IMR-90 (cell line): Measurements from ENCODE around the gene CSF2RB.

Experiments used
- CEBPB ChIP-seq: IDR thresholded peaks from 2 replicates; pipeline ENCODE4 v1.6.1; 2012; ENCODE audit warnings: low read depth, low read length, improper control_type of control experiment
- CTCF ChIP-seq: conservative IDR thresholded peaks from 2 replicates; pipeline ENCODE4 v1.5.1; 2012; ENCODE audit warnings: mild to moderate bottlenecking, low read depth, low read length, improper control_type of control experiment
- FOS ChIP-seq: fragments of 150-350 bp; IDR thresholded peaks from 2 replicates; pipeline ENCODE4 v1.6.1; 2016; ENCODE audit warnings: low read depth, low read length
- POLR2A ChIP-seq: IDR thresholded peaks from 2 replicates; pipeline ENCODE4 v1.6.1; 2012; ENCODE audit warnings: mild to moderate bottlenecking, low read depth, low read length
- RCOR1 ChIP-seq: IDR thresholded peaks from 2 replicates; pipeline ENCODE4 v1.6.1; 2012; ENCODE audit warnings: mild to moderate bottlenecking, low read length, improper control_type of control experiment; ENCODE audit not compliant: insufficient replicate concordance
- RFX5 ChIP-seq: IDR thresholded peaks from 2 replicates; pipeline ENCODE4 v1.8.0; 2012; ENCODE audit warnings: low read depth, mild to moderate bottlenecking, low read length, moderate library complexity
- USF2 ChIP-seq: fragments of 150-350 bp; IDR thresholded peaks from 2 replicates; pipeline ENCODE4 v1.6.1; 2017; ENCODE audit warnings: mild to moderate bottlenecking, antibody characterized with exemption, low read length, low read depth

GRCh38 chr22:36928786-36929535 lies 15.5 kb downstream of the CSF2RB start:
- no peak for TF ChIP-seq POLR2A
- TF ChIP-seq CEBPB = no peak
- no peak for TF ChIP-seq CTCF
- no peak for TF ChIP-seq RFX5
- TF ChIP-seq RCOR1 = no peak
- TF ChIP-seq FOS = no peak
- TF ChIP-seq USF2 = no peak
